Germinal center (tissue), 1 donor: ENCODE data around the gene LRRC23.
"Not testable (repeated sequence)": the region's sequence is repeated elsewhere in the genome, so short reads cannot be mapped to it uniquely, and the experiment has no call there.

Experiments used
- DNase-seq: peaks from one replicate; pipeline ENCODE4 v3.0.0; 2012; ENCODE audit warnings: mixed read lengths, low spot score

LRRC23 gene

GRCh38 chr12:6872073-6873048 is 32.3 kb upstream of the LRRC23 start:
- DNase-seq = peak; percentile 84

- peak; percentile 95 for DNase-seq
Measured at GRCh38 chr12:6873094-6874014, 31.3 kb upstream of the LRRC23 start, which contains the start of gene SPSB2. Gene SPSB2 (minus strand): TSS chr12:6873303. CDS start chr12:6872901, 402 bp downstream.

GRCh38 chr12:6874015-6874368 is 30.6 kb upstream of the LRRC23 start:
- DNase-seq = not testable (repeated sequence)

GRCh38 chr12:6879824-6880223 is 24.8 kb upstream of the LRRC23 start:
- DNase-seq = not testable (repeated sequence)

DNA sequence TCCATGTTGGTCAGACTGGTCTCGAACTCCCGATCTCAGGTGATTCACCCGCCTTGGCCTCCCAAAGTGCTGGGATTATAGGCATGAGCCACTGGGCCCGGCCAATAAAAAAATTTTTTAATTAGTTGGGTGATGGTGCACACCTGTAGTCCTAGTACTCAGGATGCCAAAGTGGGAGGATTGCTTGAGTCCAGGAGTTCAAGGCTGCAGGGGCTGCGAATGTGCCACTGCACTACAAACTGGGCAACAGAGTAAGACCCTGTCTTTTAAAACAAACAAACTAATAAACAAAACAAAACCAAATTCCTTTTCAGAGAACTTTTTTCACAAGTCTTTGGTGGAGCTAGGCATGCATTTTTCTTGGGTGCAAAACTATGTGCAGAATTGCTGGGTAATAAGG is 21.4 kb upstream of the LRRC23 start:
- DNase-seq = no peak

GRCh38 chr12:6883683-6884082 is 20.9 kb upstream of the LRRC23 start:
- DNase-seq = no peak

GRCh38 chr12:6884539-6884938 is 20.1 kb upstream of the LRRC23 start:
- DNase-seq = no peak

DNA sequence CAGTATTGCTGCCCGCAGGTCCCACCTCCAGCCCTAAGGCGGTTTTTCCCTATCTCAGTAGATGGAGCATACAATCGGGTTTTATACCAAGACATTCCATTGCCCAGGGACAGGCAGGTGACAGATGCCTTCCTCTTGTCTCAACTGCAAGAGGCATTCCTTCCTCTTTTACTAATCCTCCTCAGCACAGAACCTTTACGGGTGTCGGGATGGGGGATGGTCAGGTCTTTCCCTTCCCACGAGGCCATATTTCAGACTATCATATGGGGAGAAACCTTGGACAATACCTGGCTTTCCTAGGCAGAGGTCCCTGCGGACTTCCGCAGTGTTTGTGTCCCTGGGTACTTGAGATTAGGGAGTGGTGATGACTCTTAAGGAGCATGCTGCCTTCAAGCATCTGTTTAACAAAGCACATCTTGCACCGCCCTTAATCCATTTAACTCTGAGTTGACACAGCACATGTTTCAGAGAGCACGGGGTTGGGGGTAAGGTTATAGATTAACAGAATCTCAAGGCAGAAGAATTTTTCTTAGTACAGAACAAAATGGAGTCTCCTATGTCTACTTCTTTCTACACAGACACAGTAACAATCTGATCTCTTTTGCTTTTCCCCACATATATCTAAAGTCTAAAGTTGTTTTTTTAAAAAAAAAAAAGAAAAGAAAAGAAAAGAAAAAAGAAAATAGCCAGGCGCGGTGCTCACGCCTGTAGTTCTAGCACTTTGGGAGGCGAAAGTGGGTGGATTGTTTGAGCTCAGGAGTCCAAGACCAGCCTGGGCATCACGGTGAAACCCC is 18.2 kb upstream of the LRRC23 start:
- DNase-seq = not testable (repeated sequence)

GRCh38 chr12:6887460-6887859 is 17.2 kb upstream of the LRRC23 start:
- DNase-seq = no peak

DNA sequence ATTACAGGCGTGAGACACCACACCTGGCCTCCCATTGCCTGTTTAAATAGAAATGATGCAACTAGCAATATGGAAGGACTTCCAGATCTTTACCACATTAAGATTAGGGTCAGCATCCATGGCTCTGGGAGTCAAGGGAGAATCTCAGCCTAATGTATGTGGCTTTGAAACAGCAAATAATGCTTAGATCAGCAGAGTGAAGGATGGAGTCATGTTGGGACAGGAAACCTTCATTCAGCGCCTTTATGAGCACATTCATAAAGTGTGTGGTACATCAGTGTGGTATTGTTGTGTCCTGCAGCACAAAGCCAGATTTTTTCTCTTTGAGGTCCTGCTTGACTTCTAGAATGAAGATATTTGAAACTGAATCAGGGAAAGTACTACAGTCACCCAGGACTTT is 16.3 kb upstream of the LRRC23 start:
- no peak for DNase-seq

- not testable (repeated sequence) for DNase-seq
Measured at GRCh38 chr12:6888794-6889193, 15.8 kb upstream of the LRRC23 start.

GRCh38 chr12:6889775-6890573 is 14.6 kb upstream of the LRRC23 start:
- not testable (repeated sequence) for DNase-seq

DNA sequence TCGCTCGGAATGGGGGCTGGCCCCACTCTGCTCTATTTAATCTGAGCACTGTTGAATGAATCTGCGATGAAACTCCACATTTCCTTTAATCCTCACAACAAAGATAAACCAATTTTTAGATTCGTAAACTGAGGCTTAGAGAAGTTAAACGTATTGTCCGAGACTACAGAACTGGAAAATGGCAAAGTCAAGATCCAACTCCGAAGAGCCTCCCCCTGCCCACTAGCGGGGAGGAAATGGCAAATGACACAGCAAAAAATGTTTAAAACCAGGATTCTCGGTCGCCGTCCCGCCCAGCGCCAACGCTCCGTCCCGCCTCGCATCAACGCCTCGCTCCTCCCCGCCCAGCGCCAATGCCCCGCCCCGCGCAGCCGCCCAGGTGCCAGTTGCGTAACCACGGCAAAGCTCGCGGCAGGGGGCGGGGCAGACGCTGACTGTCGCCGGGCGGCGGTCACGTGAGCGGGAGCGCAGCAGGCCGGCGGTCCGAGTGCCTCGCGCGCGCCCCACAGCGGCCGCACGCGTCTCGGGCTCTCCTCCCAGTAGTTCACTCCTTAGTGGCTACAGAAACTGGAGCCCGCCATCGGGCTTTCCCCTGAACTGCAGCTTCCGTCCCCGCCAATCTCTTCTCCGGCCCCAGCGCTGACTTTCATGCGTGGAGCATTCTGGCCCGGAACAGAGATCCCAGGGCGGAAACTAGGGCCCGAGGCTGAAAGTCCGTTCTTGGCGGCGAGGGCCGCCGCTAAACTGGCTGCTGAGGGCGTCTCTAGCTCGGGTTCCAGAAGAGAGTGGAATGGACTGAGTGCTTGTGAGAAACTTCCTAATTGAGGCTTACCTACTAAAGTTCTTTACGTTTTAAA is 13.6 kb upstream of the LRRC23 start:
- DNase-seq = peak; percentile 96

- no peak for DNase-seq
Measured at GRCh38 chr12:6891646-6892001, 13.0 kb upstream of the LRRC23 start.

- DNase-seq = not testable (repeated sequence)
Measured at GRCh38 chr12:6892683-6893082, 11.9 kb upstream of the LRRC23 start.

- DNase-seq = no peak
Measured at GRCh38 chr12:6894321-6894720, 10.3 kb upstream of the LRRC23 start.

DNA sequence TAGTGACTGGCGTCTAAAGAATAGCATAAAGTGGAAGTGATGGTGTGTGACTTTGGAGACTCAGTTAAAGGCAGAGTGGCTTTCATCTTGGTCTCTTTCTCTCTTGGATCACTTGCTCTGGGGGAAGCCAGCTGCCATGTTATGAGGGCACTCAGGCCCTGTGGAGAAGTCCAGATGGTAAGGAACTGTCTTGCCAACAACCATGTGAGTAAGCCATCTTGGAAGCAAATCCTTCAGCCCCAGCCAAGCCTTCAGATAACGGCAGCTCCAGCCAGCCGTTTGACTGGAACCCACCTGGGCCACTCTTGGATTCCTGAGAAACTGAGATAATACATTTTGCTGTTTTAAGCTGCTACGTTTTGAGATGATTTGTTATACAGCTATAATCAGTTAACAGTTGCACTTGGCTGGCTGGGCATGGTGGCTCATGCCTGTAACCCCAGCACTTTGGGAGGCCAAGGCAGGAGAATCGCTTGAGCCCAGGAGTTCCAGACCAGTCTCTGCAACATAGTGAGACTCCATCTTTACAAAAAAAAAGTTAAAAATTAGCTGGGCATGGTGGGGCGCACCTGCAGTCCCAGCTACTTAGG is 7.7 kb upstream of the LRRC23 start:
- no peak for DNase-seq

GRCh38 chr12:6899427-6899826 is 5.2 kb upstream of the LRRC23 start:
- DNase-seq = no peak

GRCh38 chr12:6899837-6900519 is 4.6 kb upstream of the LRRC23 start:
- DNase-seq = no peak
